ENCODE measurements around the gene AXIN1.
"Not testable (repeated sequence)": the region's sequence is repeated elsewhere in the genome, so short reads cannot be mapped to it uniquely, and the experiment has no call there.

Gene AXIN1

GRCh38 chr16:336269-336668, 16.3 kb downstream of the AXIN1 start:
- no peak overlapping the region for H3K27ac ChIP-seq
- CTCF ChIA-PET = no interaction called here
- DNase-seq (ENCODE audit: low spot score) = no peak
- POLR2A ChIA-PET (ENCODE audit: low non-redundant PET) = no interaction called here
- TF ChIP-seq CTCF (conservative IDR thresholded peaks at IDR 0.05; ENCODE audit: low read depth) = no peak

- CTCF ChIA-PET; DNase-seq (ENCODE audit: low spot score); POLR2A ChIA-PET (ENCODE audit: low non-redundant PET); H3K27ac ChIP-seq: not testable (repeated sequence)
Observed at GRCh38 chr16:334861-335632, 17.5 kb downstream of the AXIN1 start.

- POLR2A ChIA-PET (ENCODE audit: low non-redundant PET); DNase-seq (ENCODE audit: low spot score); H3K27ac ChIP-seq; CTCF ChIA-PET: not testable (repeated sequence)
Observed at GRCh38 chr16:334164-334832, 18.2 kb downstream of the AXIN1 start.

- no peak overlapping the region for H3K27ac ChIP-seq
- CTCF ChIA-PET = interaction anchor here (0.7 kb wide), 1 partner anchor 12 kb away, joined by 4 read pairs; no protein-coding TSS in a partner anchor
- POLR2A ChIA-PET (ENCODE audit: low non-redundant PET) = no interaction called here
- TF ChIP-seq CTCF (conservative IDR thresholded peaks at IDR 0.05; ENCODE audit: low read depth) = no peak
- no peak for DNase-seq (ENCODE audit: low spot score)
Observed at GRCh38 chr16:333406-334094, 19.0 kb downstream of the AXIN1 start.

- POLR2A ChIA-PET (ENCODE audit: low non-redundant PET); DNase-seq (ENCODE audit: low spot score): not testable (repeated sequence)
- CTCF ChIA-PET = interaction anchor here (0.6 kb wide), 1 partner anchor 76 kb away, joined by 3 read pairs; no protein-coding TSS in a partner anchor
- peak overlapping the region; percentile 31 for H3K27ac ChIP-seq
Observed at GRCh38 chr16:331181-331814, 21.2 kb downstream of the AXIN1 start.

GRCh38 chr16:330741-331140, 21.8 kb downstream of the AXIN1 start:
- ChIA-PET POLR2A (ENCODE audit: low non-redundant PET) (no interaction called here), CTCF (no interaction called here)
- DNase-seq (ENCODE audit: low spot score) = no peak
- TF ChIP-seq CTCF (conservative IDR thresholded peaks at IDR 0.05; ENCODE audit: low read depth) = no peak
- no peak overlapping the region for H3K27ac ChIP-seq

GRCh38 chr16:325375-326145, 27.0 kb downstream of the AXIN1 start:
- DNase-seq (ENCODE audit: low spot score) = no peak
- ChIA-PET CTCF (no interaction called here), POLR2A (ENCODE audit: low non-redundant PET) (no interaction called here)
- no peak for TF ChIP-seq CTCF (conservative IDR thresholded peaks at IDR 0.05; ENCODE audit: low read depth)
- peak overlapping the region; percentile 26 for H3K27ac ChIP-seq

All from RWPE1 (cell line).